Lower leg skin (tissue), 3 donors: Measurements from ENCODE around the gene SYT17.

ENCODE experiments used
- POLR2A ChIP-seq, 2 donors: fragments of 450-650 bp; IDR thresholded peaks; one replicate each; pipeline ENCODE4 v1.6.1; 2016 to 2017; ENCODE audit warnings: antibody characterized with exemption in 2 of 2, mild to moderate bottlenecking in 1 of 2, moderate library complexity in 1 of 2
- TF ChIP-seq, protein P1 (sequence below), 3 donors: fragments of 450-650 bp; IDR thresholded peaks; one replicate each; pipeline ENCODE4 v1.5.1; 2016; ENCODE audit warnings: antibody characterized with exemption in 3 of 3, mild to moderate bottlenecking in 3 of 3, moderate library complexity in 2 of 3

DNA sequence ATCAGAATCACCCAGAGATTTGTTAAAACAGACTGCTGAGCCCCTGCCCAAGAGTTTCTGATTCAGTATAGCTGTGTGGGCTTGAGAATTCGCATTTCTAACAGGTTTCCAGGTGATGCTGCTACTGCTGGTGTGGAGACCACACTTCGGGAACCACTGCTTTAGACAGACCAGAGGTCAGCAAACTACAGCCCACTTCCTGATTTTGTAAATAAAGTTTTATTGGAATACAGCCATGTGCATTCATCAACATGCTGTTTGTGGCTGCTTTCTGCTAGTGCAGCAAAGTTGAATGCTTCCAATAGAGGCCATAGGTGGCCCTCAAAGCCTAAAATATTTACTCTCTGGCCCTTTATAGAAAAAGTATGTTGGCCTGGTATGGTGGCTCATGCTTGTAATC, 84.9 kb downstream of the SYT17 start:
- TF ChIP-seq, protein P1, sequence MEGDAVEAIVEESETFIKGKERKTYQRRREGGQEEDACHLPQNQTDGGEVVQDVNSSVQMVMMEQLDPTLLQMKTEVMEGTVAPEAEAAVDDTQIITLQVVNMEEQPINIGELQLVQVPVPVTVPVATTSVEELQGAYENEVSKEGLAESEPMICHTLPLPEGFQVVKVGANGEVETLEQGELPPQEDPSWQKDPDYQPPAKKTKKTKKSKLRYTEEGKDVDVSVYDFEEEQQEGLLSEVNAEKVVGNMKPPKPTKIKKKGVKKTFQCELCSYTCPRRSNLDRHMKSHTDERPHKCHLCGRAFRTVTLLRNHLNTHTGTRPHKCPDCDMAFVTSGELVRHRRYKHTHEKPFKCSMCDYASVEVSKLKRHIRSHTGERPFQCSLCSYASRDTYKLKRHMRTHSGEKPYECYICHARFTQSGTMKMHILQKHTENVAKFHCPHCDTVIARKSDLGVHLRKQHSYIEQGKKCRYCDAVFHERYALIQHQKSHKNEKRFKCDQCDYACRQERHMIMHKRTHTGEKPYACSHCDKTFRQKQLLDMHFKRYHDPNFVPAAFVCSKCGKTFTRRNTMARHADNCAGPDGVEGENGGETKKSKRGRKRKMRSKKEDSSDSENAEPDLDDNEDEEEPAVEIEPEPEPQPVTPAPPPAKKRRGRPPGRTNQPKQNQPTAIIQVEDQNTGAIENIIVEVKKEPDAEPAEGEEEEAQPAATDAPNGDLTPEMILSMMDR (IDR thresholded peaks at IDR 0.05), result no peak
- TF ChIP-seq POLR2A (IDR thresholded peaks at IDR 0.05), result no peak
